HepG2 (cell line): Measurements from ENCODE around the gene TAF6. TPM values are rescaled to one million over a fixed set of nuclear protein-coding genes. Genes with fewer than 3 reads are reported as not detected.
A peak's percentile ranks its signal among the peaks of the same experiment; 100 is the strongest.

Source experiments
- ARNT ChIP-seq: fragments of 450-650 bp; IDR thresholded peaks from 2 replicates; pipeline ENCODE4 v1.6.1; 2017
- ATF2 ChIP-seq: sonication (generic); formaldehyde crosslinking; IDR thresholded peaks from 2 replicates; pipeline ENCODE4 v1.4.0; 2020; ENCODE audit warnings: missing genetic modification reagents
- ATF7 ChIP-seq, 2 experiments: fragments of 450-650 bp in 1 of 2; sonication (generic) in 1 of 2; formaldehyde crosslinking in 1 of 2; IDR thresholded peaks; 2 replicates each; pipeline versions ENCODE4 v1.4.0 to v1.6.1; 2016 to 2020; ENCODE audit warnings: antibody characterized with exemption in 1 of 2, mild to moderate bottlenecking in 1 of 2, missing genetic modification reagents in 1 of 2
- CREBL2 ChIP-seq: sonication (generic); formaldehyde crosslinking; IDR thresholded peaks from 2 replicates; pipeline ENCODE4 v1.8.1; 2023; ENCODE audit warnings: missing genetic modification reagents, mild to moderate bottlenecking, borderline replicate concordance
- EZH2 ChIP-seq: conservative IDR thresholded peaks from 2 replicates; pipeline ENCODE4 v1.6.1; 2012; ENCODE audit warnings: mild to moderate bottlenecking, low read depth, low read length, moderate library complexity
- GLMP ChIP-seq: sonication (generic); formaldehyde crosslinking; IDR thresholded peaks from 2 replicates; pipeline ENCODE4 v1.9.0; 2021; ENCODE audit warnings: missing genetic modification reagents, mild to moderate bottlenecking, borderline replicate concordance
- HCFC1 ChIP-seq: fragments of 150-350 bp; IDR thresholded peaks from 2 replicates; pipeline ENCODE4 v1.6.1; 2014; ENCODE audit warnings: low read depth, low read length
- MTF1 ChIP-seq: sonication (generic); formaldehyde crosslinking; IDR thresholded peaks from 2 replicates; pipeline ENCODE4 v1.5.0; 2020; ENCODE audit warnings: missing genetic modification reagents
- PHB2 ChIP-seq: fragments of 450-650 bp; IDR thresholded peaks from 2 replicates; pipeline ENCODE4 v1.6.1; 2018; ENCODE audit not compliant: partially characterized antibody
- PLSCR1 ChIP-seq: sonication (generic); formaldehyde crosslinking; IDR thresholded peaks from 2 replicates; pipeline ENCODE4 v1.5.0; 2020; ENCODE audit warnings: missing genetic modification reagents, mild to moderate bottlenecking, borderline replicate concordance
- RXRA ChIP-seq: sonication (generic); formaldehyde crosslinking; IDR thresholded peaks from 2 replicates; pipeline ENCODE4 v1.5.1; 2020; ENCODE audit warnings: missing genetic modification reagents
- SALL1 ChIP-seq: sonication (generic); formaldehyde crosslinking; IDR thresholded peaks from 2 replicates; pipeline ENCODE4 v1.8.0; 2022; ENCODE audit warnings: mild to moderate bottlenecking, missing genetic modification reagents
- TCF7 ChIP-seq: sonication (generic); IDR thresholded peaks from 2 replicates; pipeline ENCODE4 v1.6.1; 2016; ENCODE audit warnings: antibody characterized with exemption, low read depth
- TRIM22 ChIP-seq: fragments of 450-650 bp; IDR thresholded peaks from 2 replicates; pipeline ENCODE4 v1.6.1; 2017
- TSC22D2 ChIP-seq: sonication (generic); formaldehyde crosslinking; IDR thresholded peaks from 2 replicates; pipeline ENCODE4 v1.5.1; 2020; ENCODE audit warnings: missing genetic modification reagents, mild to moderate bottlenecking, borderline replicate concordance
- ZBTB10 ChIP-seq: sonication (generic); formaldehyde crosslinking; IDR thresholded peaks from 2 replicates; pipeline ENCODE4 v1.4.0; 2020; ENCODE audit warnings: missing genetic modification reagents, borderline replicate concordance
- ZNF260 ChIP-seq: sonication (generic); formaldehyde crosslinking; IDR thresholded peaks from 2 replicates; pipeline ENCODE4 v1.4.0; 2020; ENCODE audit warnings: missing genetic modification reagents, low read depth, mild to moderate bottlenecking, borderline replicate concordance
- ZNF317 ChIP-seq: sonication (generic); formaldehyde crosslinking; IDR thresholded peaks from 2 replicates; pipeline ENCODE4 v1.5.0; 2020; ENCODE audit warnings: mild to moderate bottlenecking, missing genetic modification reagents
- ZNF331 ChIP-seq: sonication (generic); formaldehyde crosslinking; IDR thresholded peaks from 2 replicates; pipeline ENCODE4 v1.4.0; 2020; ENCODE audit warnings: missing genetic modification reagents
- ZNF350 ChIP-seq: sonication (generic); formaldehyde crosslinking; IDR thresholded peaks from 2 replicates; pipeline ENCODE4 v1.4.0; 2020; ENCODE audit warnings: mild to moderate bottlenecking, low read depth, missing genetic modification reagents, borderline replicate concordance
- ZNF652 ChIP-seq: IDR thresholded peaks from 2 replicates; pipeline ENCODE4 v1.6.1; 2016; ENCODE audit warnings: low read depth, borderline replicate concordance
- ZNF777 ChIP-seq: sonication (generic); formaldehyde crosslinking; IDR thresholded peaks from 2 replicates; pipeline ENCODE4 v1.4.0; 2020; ENCODE audit warnings: missing genetic modification reagents
- polyA plus RNA-seq, 8 experiments: library from polyadenylated mRNA; depleted of rRNA in 3 of 8; stranded (reverse) in 7 of 8; unstranded in 1 of 8; fragments of >200 nt; fragmentation: Illumina TruSeq in 4 of 8; extraction: Trizol in 4 of 8; gene quantifications; 2 replicates each; pipeline versions ENCODE4 v1.2.1 to v1.2.3, GENCODE V29; 2011 to 2016; ENCODE audit warnings: low read depth in 4 of 8, missing spikeins in 1 of 8, mixed read lengths in 1 of 8; ENCODE audit not compliant: insufficient read depth in 1 of 8
- total RNA-seq, 5 experiments: library from RNA; depleted of rRNA; stranded (reverse); fragments of >200 nt; fragmentation: Illumina TruSeq; extraction: Trizol; gene quantifications; 2 replicates each; pipeline ENCODE4 v1.2.3, GENCODE V29; 2016; ENCODE audit warnings: low read depth in 1 of 5

The TAF6 gene
- total and polyA plus RNA-seq, 2 of the 13 experiments (the other 11 are each of a cell fraction or from before 2014, with no cell fraction given), result 12.9 to 18.8 TPM

- TF ChIP-seq TRIM22 (no peak), ZNF317 (CRISPR knock-in tag) (no peak), ZNF777 (CRISPR knock-in tag) (peak; percentile 83), TSC22D2 (CRISPR knock-in tag) (no peak), SALL1 (CRISPR knock-in tag) (peak; percentile 93), RXRA (CRISPR knock-in tag) (peak; percentile 31; the same call in 1 of the 2 replicates), ZNF260 (CRISPR knock-in tag) (no peak), ATF7 (IDR thresholded peaks at IDR 0.05) (no peak), ATF7 (CRISPR knock-in tag; IDR thresholded peaks at IDR 0.05) (peak; percentile 53; the same call in 1 of the 2 replicates), ATF2 (CRISPR knock-in tag) (peak; percentile 53; the same call in 1 of the 2 replicates), ZBTB10 (0 out of 2 replicates have a peak, but pooled peaks have one; percentile 60), GLMP (CRISPR knock-in tag) (no peak), PHB2 (no peak), CREBL2 (peak; percentile 96; the same call in 1 of the 2 replicates), ZNF350 (CRISPR knock-in tag) (no peak), MTF1 (CRISPR knock-in tag) (no peak; the same call in 1 of the 2 replicates), TCF7 (no peak), PLSCR1 (CRISPR knock-in tag) (0 out of 2 replicates have a peak, but pooled peaks have one; percentile 28), ZNF331 (CRISPR knock-in tag) (peak; percentile 79), HCFC1 (no peak), EZH2 (no peak), ARNT (no peak), ZNF652 (no peak)
These were observed 30.3 kb downstream of the TAF6 start, which contains the start of gene COPS6 (continued) for GRCh38 chr7:100088621-100089457.
